Immature natural killer cell (primary cell): ENCODE results near the gene IGSF21. TPM values are rescaled to one million over a fixed set of nuclear protein-coding genes. Genes with fewer than 3 reads are reported as not detected.

Experiments used
- DNase-seq, 3 donors: peaks; one replicate each; pipeline ENCODE4 v3.0.0; 2022; ENCODE audit warnings: mixed read lengths in 1 of 3
- H3K27ac Mint-ChIP-seq, 6 donors: one replicate each; pipeline ENCODE4 v1.8.0; 2020; ENCODE audit warnings: mixed read lengths in 6 of 6, mild to moderate bottlenecking in 5 of 6, inconsistent platforms in 4 of 6, moderate library complexity in 3 of 6
- H3K27me3 Mint-ChIP-seq, 3 donors: one replicate each; pipeline ENCODE4 v1.8.0; 2020 to 2021; ENCODE audit warnings: low read depth in 3 of 3, mild to moderate bottlenecking in 3 of 3, mixed read lengths in 3 of 3, moderate library complexity in 3 of 3, inconsistent platforms in 1 of 3
- H3K36me3 Mint-ChIP-seq, 3 donors: one replicate each; pipeline ENCODE4 v1.8.0; 2020; ENCODE audit warnings: mixed read lengths in 3 of 3, inconsistent platforms in 2 of 3, mild to moderate bottlenecking in 2 of 3
- H3K4me1 Mint-ChIP-seq, 2 donors: one replicate each; pipeline ENCODE4 v1.8.0; 2020; ENCODE audit warnings: inconsistent platforms in 2 of 2, mild to moderate bottlenecking in 2 of 2, mixed read lengths in 2 of 2, moderate library complexity in 1 of 2
- H3K4me3 Mint-ChIP-seq, 5 donors: one replicate each; pipeline ENCODE4 v1.8.0; 2020; ENCODE audit warnings: mild to moderate bottlenecking in 5 of 5, mixed read lengths in 5 of 5, inconsistent platforms in 3 of 5, moderate library complexity in 3 of 5
- H3K9me3 Mint-ChIP-seq, 6 donors: one replicate each; pipeline ENCODE4 v1.8.0; 2020; ENCODE audit warnings: mild to moderate bottlenecking in 6 of 6, mixed read lengths in 6 of 6, inconsistent platforms in 4 of 6, moderate library complexity in 3 of 6
- polyA plus RNA-seq, 3 donors: library from polyadenylated mRNA; unstranded; fragments of 300-500 nt; fragmentation: Illumina TruSeq; gene quantifications; one replicate each; pipeline ENCODE4 v1.2.3, GENCODE V29; 2021

IGSF21 gene
- polyA plus RNA-seq, 3 donors from 2014 or later = not detected

DNA sequence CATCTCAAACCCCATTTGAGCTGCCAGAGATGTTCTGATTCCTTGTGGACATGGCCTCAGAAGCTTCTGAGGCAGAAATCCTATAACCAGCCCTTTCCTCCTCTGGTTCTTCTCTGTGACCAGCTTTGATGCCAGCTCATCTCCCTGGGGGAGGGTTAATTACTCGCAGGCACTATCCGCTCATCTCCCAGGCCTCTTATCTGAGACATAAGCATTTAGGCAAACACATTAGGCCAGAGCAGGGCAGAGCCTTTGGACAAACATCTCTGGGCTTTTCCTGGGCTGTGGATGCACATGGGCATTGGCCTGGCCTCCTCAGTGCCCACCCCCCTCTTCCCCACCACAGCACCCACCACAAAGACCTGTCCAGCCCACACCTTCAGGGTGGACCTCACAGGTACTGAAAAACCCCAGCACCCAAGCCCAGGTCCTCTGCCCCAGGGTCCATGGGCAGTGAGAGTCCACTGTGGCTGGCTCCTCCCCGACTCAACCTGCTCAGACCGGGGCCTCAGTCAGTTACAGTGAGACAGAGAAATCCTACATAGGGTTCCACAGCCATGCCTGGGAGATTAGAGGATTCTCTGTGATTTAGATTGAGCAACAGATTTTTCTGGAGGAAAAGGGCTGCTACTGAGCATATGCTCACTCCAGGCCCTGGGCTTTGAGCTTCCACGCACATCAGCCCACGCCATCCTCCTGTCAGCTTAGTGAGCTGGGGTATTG lies 26.9 kb downstream of the IGSF21 start:
- no peak for DNase-seq
- Mint-ChIP-seq H3K27me3 (peaks cover 0 to 10% (median 2%) of the 10 kb centered on the region in 3 donors), H3K27ac (no peak overlapping the region), H3K36me3 (no peaks in the 10 kb centered on the region), H3K4me1 (no peaks in the 10 kb centered on the region), H3K9me3 (peaks cover 0 to 4% (median 0%) of the 10 kb centered on the region in 6 donors), H3K4me3 (no peak overlapping the region)

DNA sequence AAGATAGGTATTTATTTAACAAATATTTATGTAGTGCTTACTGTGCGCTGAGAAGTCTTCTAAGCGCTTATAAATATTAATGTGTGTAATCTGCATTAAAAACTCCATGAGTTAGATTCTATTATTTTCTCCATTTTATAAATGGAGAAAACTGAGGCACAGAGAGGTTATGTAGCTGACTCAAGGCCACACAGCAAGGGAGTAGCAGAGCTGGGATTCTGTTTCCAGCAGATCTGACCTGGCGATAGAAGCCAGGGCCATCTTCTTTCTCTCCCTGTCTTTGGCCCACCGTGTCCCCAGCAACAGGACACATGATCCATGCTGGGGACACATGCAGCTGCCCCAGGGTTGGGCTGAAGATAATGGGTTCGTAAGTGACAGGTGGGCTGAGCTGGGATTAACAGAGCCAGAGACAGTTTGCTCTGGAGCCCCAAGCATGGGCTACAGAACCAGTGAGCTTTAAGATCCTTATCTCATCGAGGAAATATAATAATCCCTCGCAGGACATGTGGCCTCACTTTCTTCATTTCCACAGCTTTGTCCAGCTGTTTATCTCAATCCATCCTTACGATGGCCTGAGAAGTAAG lies 30.3 kb downstream of the IGSF21 start:
- Mint-ChIP-seq H3K27me3 (peaks cover 0 to 6% (median 0%) of the 10 kb centered on the region in 3 donors), H3K4me3 (no peak overlapping the region), H3K36me3 (no peaks in the 10 kb centered on the region), H3K9me3 (peaks cover 0 to 4% (median 0%) of the 10 kb centered on the region in 6 donors), H3K27ac (no peak overlapping the region), H3K4me1 (no peaks in the 10 kb centered on the region)
- no peak for DNase-seq

DNA sequence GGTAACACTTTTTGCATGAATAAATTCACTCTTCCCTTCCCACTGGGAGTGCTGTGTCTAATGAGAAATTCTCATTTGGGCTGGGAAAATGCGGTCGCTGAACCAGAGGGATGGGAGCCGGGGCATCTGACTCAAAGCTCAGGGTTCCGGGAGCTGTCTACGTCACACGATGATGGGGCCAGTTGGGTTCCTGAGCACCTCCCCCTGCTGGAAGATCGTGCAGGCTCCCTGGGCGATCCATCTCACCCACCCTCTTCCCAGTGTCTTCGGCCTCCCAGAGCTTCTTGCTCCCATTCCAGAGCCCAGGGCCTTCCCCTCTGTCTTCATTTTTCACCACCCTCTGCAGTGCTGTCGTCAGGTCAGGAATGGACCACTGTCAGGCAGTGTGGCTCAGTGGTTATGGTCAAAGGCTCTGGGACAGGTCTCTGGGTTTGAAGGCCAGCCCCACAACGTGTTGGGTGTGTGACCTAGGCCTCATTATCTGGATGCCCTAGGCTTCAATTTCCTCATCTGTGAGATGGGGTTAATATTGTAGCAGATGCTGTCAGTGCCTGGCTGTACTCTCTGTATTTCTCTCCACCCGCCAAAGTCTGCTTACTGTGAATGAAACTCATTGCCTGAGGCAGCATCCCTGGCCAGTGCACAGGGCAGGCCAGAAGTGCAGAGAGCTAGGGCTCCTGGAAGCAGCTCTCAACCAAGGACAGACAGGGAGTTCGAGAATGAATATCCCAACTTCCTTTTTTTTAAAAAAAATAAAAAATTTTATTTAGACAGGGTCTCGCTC lies 31.8 kb downstream of the IGSF21 start:
- no peak for DNase-seq
- Mint-ChIP-seq H3K36me3 (no peaks in the 10 kb centered on the region), H3K27me3 (peaks cover 0 to 2% (median 0%) of the 10 kb centered on the region in 3 donors), H3K27ac (no peak overlapping the region), H3K4me3 (no peak overlapping the region), H3K4me1 (no peaks in the 10 kb centered on the region), H3K9me3 (peaks cover 0 to 4% (median 0%) of the 10 kb centered on the region in 6 donors)

DNA sequence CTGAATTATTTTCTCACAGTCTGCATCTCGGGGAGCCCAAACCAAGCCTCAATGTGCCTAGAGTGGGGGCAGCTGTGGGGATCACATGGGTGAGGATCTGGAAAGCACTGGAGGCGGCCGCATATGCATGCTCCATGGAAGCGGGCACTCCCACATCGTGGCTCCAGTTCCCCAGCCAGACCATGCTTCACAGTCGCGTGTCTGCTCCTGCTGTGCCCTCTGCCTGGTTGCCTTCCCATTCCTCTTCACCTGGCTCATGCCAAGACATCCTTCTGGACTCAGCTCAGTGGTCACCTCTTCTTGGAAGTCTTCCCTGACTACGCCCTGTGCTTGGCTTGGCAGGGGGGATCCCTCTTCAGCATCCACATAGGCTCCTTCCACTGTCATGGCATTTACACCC lies 32.8 kb downstream of the IGSF21 start:
- no peak overlapping the region for H3K27ac Mint-ChIP-seq
- no peaks in the 10 kb centered on the region for H3K36me3 Mint-ChIP-seq
- DNase-seq = no peak
- peaks cover 0 to 4% (median 0%) of the 10 kb centered on the region in 6 donors for H3K9me3 Mint-ChIP-seq
- no peaks in the 10 kb centered on the region for H3K4me1 Mint-ChIP-seq
- H3K4me3 Mint-ChIP-seq = no peak overlapping the region
- H3K27me3 Mint-ChIP-seq = peaks cover 0 to 2% (median 0%) of the 10 kb centered on the region in 3 donors

DNA sequence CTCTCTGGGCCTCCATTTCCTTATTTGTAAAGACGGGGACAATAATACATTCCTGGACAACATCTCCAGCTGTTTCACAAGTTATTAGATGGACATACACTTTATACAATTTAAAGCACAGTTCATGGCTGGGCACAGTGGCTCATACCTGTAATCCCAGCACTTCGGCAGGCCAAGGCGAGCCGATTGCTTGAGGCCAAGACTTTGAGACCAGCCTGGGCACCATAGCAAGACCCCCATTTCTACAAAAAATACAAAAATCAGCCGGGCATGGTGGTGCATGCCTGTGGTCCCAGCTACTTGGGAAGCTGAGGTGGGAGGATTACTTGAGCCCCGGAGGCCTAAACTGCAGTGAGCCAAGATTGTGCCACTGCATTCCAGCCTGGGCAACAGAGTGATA lies 34.1 kb downstream of the IGSF21 start:
- H3K27ac Mint-ChIP-seq = no peak overlapping the region
- H3K9me3 Mint-ChIP-seq = peaks cover 0 to 2% (median 0%) of the 10 kb centered on the region in 6 donors
- no peaks in the 10 kb centered on the region for H3K36me3 Mint-ChIP-seq
- no peak overlapping the region for H3K4me3 Mint-ChIP-seq
- no peaks in the 10 kb centered on the region for H3K4me1 Mint-ChIP-seq
- H3K27me3 Mint-ChIP-seq = peaks cover 0 to 2% (median under 1%) of the 10 kb centered on the region in 3 donors
- DNase-seq = no peak

DNA sequence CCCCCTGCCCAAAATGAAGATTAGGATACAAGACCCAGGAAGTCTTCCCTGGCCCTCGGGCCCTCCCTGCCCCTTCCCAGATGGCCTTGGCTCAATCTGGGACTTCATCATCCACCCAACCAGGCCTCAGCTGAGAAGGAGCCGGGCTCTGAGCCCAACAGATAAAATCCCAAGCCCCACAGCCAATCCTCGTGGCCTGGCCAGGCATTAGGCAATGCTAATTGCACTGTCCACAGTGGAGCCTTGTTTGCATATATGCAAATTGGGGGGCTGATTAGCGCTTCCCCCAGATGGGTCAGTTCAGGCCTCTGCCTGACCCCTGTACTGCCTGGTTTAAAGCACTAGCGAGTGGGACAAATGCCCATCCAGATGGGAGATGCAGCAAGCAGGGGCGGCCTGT lies 34.9 kb downstream of the IGSF21 start:
- Mint-ChIP-seq H3K9me3 (peaks cover 0 to 2% (median 0%) of the 10 kb centered on the region in 6 donors), H3K27ac (no peak overlapping the region), H3K27me3 (peaks cover 0 to 2% (median 2%) of the 10 kb centered on the region in 3 donors), H3K4me3 (no peak overlapping the region), H3K4me1 (no peaks in the 10 kb centered on the region), H3K36me3 (no peaks in the 10 kb centered on the region)
- DNase-seq = no peak

DNA sequence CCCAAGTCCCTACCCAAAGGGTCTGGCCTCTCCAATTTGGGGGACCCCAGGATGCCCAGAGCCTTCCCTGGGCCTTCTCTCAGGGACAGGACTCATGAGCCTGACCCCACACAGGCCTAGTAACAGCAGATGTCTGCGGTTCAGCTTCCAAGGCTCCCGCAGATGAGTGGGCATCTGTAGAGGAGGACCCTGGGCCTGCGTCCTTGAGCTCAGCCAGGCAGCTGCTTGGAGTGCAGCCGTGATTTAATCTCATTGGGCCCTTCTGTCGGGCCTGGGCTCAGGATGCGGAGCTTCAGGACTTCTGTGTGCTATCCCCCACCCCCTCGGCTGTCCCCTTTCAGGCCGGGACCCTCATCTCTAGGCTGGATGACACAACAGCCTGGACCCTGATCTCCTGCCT lies 35.4 kb downstream of the IGSF21 start:
- no peak for DNase-seq
- H3K4me3 Mint-ChIP-seq = no peak overlapping the region
- no peaks in the 10 kb centered on the region for H3K4me1 Mint-ChIP-seq
- H3K9me3 Mint-ChIP-seq = peaks cover 0 to 2% (median 0%) of the 10 kb centered on the region in 6 donors
- H3K27ac Mint-ChIP-seq = no peak overlapping the region
- H3K36me3 Mint-ChIP-seq = no peaks in the 10 kb centered on the region
- H3K27me3 Mint-ChIP-seq = peaks cover 0 to 2% (median 2%) of the 10 kb centered on the region in 3 donors

DNA sequence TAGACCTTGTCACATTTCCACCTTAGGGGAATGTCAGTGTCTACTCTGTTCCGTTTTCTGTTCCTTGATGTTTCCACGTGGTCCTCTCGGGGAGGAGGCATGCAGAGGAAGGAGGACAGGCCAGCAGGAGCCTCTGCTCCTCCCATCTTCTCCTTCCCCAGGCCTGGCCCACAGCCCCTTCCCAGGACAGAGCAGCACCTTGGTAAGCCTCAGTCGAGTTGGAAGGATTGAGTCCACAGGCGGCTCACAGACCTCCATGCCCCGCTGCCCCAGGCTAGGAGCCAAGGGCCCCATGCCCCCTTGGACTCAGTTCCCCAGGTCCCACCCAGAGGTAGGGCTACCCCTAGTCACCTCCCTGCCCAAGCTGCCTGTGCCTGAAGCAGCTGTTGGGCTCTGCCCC lies 36.5 kb downstream of the IGSF21 start:
- H3K27me3 Mint-ChIP-seq = peaks cover 2% of the 10 kb centered on the region in 3 donors
- DNase-seq = no peak
- no peaks in the 10 kb centered on the region for H3K36me3 Mint-ChIP-seq
- no peak overlapping the region for H3K4me3 Mint-ChIP-seq
- H3K27ac Mint-ChIP-seq = no peak overlapping the region
- H3K4me1 Mint-ChIP-seq = no peaks in the 10 kb centered on the region
- no peaks in the 10 kb centered on the region for H3K9me3 Mint-ChIP-seq

DNA sequence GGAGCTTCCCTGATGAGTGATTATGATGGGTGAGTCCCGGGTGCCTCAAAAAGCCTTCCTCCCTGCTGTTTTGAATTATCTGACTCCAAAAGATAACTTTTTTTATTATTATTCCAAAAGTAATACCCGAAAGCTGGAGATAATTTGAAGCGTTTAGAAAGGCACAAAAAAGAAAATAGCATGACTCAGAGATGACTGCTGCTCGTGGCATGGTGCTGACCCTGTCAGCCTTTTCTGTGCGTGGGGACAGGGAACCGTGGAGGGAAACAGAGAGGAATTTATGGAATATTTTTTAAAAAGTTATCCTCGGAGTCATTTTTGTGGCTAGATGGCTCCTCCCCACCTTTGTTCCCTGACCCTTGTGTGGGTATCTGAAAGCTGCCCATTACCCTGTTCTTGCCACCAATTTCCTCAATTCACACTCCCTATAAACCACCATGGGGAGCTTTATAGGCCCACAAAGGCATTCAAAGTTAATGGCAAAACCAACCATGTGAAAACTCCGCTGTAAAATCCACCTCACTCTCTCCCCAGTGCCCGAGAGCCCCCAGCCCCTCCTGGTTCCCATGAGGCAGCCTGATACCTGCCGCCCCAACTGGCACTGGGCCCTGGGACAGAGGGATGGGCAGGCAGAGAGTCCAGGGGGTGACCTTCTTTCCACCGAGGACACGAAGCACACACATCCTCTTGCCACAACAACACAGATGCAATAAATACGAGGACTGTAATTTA lies 37.5 kb downstream of the IGSF21 start:
- no peak for DNase-seq

DNA sequence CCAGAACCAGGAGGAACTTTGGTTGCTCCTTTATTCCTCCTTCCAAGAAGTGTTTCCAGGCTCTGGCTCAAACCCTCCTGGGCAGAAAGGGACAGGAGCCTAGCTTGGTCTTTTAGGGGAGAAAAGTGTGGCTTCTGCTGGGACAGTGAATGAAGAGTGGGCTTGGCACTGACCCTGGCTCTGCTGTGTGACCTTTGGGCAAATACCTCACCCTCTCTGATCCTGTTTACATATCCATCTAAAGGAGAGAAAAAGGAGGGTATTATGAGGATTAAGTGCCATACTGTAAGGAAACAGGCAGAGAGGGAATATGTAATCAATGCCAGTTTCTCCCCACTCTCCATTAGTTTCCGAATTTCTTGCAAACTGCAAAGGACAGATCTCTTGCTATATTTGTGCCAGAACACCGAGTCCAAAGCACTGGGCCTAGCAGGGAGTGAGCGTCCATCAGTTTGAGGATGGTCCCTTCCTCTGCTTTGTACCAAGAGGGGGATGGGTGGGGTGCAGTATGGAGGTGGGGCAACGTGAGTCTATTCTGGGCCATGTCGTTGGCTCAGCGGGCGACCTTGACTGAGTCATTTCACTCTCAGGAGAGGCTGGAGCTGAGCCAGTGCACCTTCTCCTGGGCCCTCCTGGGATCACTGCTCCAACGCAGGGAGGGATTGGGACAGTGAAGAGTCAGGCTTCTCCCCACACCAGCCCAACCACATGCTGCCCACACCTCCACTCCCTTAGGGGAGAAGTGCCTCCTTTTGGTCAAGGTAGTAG lies 38.4 kb downstream of the IGSF21 start:
- Mint-ChIP-seq H3K36me3 (no peaks in the 10 kb centered on the region), H3K27me3 (peaks cover 2% of the 10 kb centered on the region in 3 donors), H3K9me3 (no peaks in the 10 kb centered on the region), H3K27ac (no peak overlapping the region), H3K4me1 (no peaks in the 10 kb centered on the region), H3K4me3 (no peak overlapping the region)
- DNase-seq = no peak

More for the DNA sequence above, 37.5 kb downstream of the IGSF21 start:
- H3K4me1 Mint-ChIP-seq = no peaks in the 10 kb centered on the region
- H3K27ac Mint-ChIP-seq = no peak overlapping the region
- H3K36me3 Mint-ChIP-seq = no peaks in the 10 kb centered on the region
- no peaks in the 10 kb centered on the region for H3K9me3 Mint-ChIP-seq
- no peak overlapping the region for H3K4me3 Mint-ChIP-seq
- peaks cover 2% of the 10 kb centered on the region in 3 donors for H3K27me3 Mint-ChIP-seq

DNA sequence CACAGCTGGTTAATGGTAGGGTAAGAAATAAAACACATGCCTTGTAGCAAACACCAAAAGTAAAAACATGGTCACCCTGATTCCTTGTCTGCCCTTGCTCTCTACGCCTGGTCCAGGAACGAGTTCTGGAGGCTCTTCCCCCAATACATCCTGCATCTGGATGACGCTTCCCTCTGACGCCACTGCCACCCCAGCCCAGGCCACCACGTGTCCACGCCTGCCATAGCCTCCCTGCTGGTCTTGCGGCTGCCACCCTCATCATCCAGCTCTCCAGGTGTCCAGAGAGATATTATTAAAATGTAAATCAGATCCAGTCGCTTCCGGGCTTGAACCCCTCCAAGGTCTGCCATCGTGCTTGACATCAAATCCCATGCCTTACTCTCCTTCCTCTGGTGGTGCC lies 39.3 kb downstream of the IGSF21 start:
- no peaks in the 10 kb centered on the region for H3K4me1 Mint-ChIP-seq
- H3K27me3 Mint-ChIP-seq = peaks cover 2% of the 10 kb centered on the region in 3 donors
- H3K4me3 Mint-ChIP-seq = no peak overlapping the region
- no peak for DNase-seq
- H3K27ac Mint-ChIP-seq = peak overlapping the region in 1 of 6 donors; percentile 61
- H3K9me3 Mint-ChIP-seq = no peaks in the 10 kb centered on the region
- H3K36me3 Mint-ChIP-seq = no peaks in the 10 kb centered on the region

DNA sequence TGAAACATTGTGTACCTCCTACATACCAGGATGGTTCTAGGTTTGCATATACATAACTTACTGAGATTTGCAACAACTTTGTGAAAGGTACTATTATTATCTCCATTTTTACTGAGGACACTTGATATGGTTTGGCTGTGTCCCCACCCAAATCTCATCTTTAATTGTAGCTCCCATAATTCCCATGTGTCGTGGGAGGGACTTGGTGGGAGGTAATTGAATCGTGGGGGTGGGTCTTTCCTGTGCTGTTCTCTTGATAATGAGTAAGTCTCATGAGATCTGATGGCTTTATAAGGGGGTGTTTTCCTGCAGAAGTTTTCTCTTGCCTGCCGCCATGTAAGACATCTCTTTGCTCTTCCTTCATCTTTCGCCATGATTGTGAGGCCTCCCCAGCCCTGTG lies 40.1 kb downstream of the IGSF21 start:
- no peak for DNase-seq
- Mint-ChIP-seq H3K36me3 (no peaks in the 10 kb centered on the region), H3K4me3 (no peak overlapping the region), H3K4me1 (no peaks in the 10 kb centered on the region), H3K9me3 (no peaks in the 10 kb centered on the region), H3K27ac (no peak overlapping the region), H3K27me3 (peaks cover 2 to 3% (median 2%) of the 10 kb centered on the region in 3 donors)

DNA sequence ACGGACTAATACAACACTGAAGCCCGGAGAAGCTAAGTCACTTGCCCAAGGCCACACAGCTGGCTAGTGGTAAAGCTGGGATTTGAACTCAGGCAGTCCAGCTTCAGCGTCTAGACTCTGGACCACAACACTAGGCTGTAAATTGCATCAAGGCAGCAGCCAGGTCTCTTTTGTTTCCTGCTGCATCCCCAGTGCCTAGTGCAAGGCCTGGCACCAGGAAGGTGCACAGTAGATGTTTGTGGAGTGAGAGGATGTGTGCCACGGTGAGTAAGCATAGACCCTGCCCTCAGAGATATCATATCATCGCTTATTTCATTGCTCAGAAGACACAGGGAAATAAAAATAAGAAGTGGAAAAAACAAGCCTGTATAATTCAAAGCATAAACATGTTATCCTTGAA lies 40.9 kb downstream of the IGSF21 start:
- Mint-ChIP-seq H3K27ac (no peak overlapping the region), H3K36me3 (no peaks in the 10 kb centered on the region), H3K27me3 (peaks cover 0 to 4% (median 2%) of the 10 kb centered on the region in 3 donors), H3K4me3 (no peak overlapping the region), H3K9me3 (no peaks in the 10 kb centered on the region), H3K4me1 (no peaks in the 10 kb centered on the region)
- no peak for DNase-seq
